DOHH2 (cell line): ENCODE data around the gene NUDT19.
A peak's percentile ranks its signal among the peaks of the same experiment; 100 is the strongest.

Source experiments
- H3F3A ChIP-seq: fragments of 200-600 bp; sonication (generic), shearing (Covaris generic); 2 replicates; pipeline ENCODE4 v1.6.0; 2016; ENCODE audit warnings: antibody characterized with exemption, mild to moderate bottlenecking; ENCODE audit not compliant: control insufficient read depth, insufficient read depth
- H3K27ac ChIP-seq: fragments of 200-600 bp; sonication (generic); 2 replicates; pipeline ENCODE4 v1.5.1; 2014; ENCODE audit warnings: low read depth, mild to moderate bottlenecking, low read length, moderate library complexity
- H3K27me3 ChIP-seq: fragments of 200-600 bp; sonication (generic); 2 replicates; pipeline ENCODE4 v1.6.1; 2014; ENCODE audit warnings: mild to moderate bottlenecking, low read length, mixed read lengths; ENCODE audit not compliant: control insufficient read depth
- H3K36me3 ChIP-seq: fragments of 200-600 bp; sonication (generic); 2 replicates; pipeline ENCODE4 v1.6.1; 2014; ENCODE audit warnings: mild to moderate bottlenecking, low read length, moderate library complexity, mixed read lengths; ENCODE audit not compliant: control insufficient read depth
- H3K4me1 ChIP-seq: fragments of 200-600 bp; sonication (generic); 2 replicates; pipeline ENCODE4 v1.6.1; 2014; ENCODE audit warnings: mild to moderate bottlenecking, low read length, mixed read lengths; ENCODE audit not compliant: control insufficient read depth
- H3K4me2 ChIP-seq: fragments of 200-600 bp; sonication (generic); 2 replicates; pipeline ENCODE4 v1.6.0; 2014; ENCODE audit warnings: mild to moderate bottlenecking, low read length, moderate library complexity
- H3K4me3 ChIP-seq: fragments of 200-600 bp; sonication (generic); 2 replicates; pipeline ENCODE4 v1.5.1; 2014; ENCODE audit warnings: mild to moderate bottlenecking, low read length, mixed read lengths
- H3K79me2 ChIP-seq: fragments of 200-600 bp; sonication (generic); 2 replicates; pipeline ENCODE4 v1.6.1; 2014; ENCODE audit warnings: mild to moderate bottlenecking, low read length, mixed read lengths; ENCODE audit not compliant: control insufficient read depth
- H3K9me2 ChIP-seq: fragments of 200-600 bp; sonication (generic); replicated peaks from 2 replicates; pipeline ENCODE4 v1.6.1; 2014; ENCODE audit warnings: mild to moderate bottlenecking, low read length, mixed read lengths; ENCODE audit not compliant: control insufficient read depth
- H3K9me3 ChIP-seq: fragments of 200-600 bp; sonication (generic); 2 replicates; pipeline ENCODE4 v1.6.1; 2014; ENCODE audit warnings: antibody characterized with exemption, low read length, mixed read lengths; ENCODE audit not compliant: control insufficient read depth, insufficient read depth
- H4K20me1 ChIP-seq: fragments of 200-600 bp; sonication (generic); 2 replicates; pipeline ENCODE4 v1.6.0; 2014; ENCODE audit warnings: low read depth, mild to moderate bottlenecking, antibody characterized with exemption, low read length, moderate library complexity; ENCODE audit not compliant: control insufficient read depth, insufficient read depth
- EZH2phosphoT487 ChIP-seq: fragments of 200-600 bp; sonication (generic); IDR thresholded peaks from 2 replicates; pipeline ENCODE4 v1.6.1; 2017; ENCODE audit warnings: borderline replicate concordance, mild to moderate bottlenecking, antibody characterized with exemption, low read length, moderate library complexity, mixed read lengths
- TF ChIP-seq, protein P1 (sequence below): fragments of 200-600 bp; sonication (generic); IDR thresholded peaks from one replicate; pipeline ENCODE4 v1.5.1; 2014; ENCODE audit warnings: antibody characterized with exemption, mild to moderate bottlenecking, low read depth, low read length; ENCODE audit not compliant: poor library complexity, severe bottlenecking

Gene NUDT19

DNA sequence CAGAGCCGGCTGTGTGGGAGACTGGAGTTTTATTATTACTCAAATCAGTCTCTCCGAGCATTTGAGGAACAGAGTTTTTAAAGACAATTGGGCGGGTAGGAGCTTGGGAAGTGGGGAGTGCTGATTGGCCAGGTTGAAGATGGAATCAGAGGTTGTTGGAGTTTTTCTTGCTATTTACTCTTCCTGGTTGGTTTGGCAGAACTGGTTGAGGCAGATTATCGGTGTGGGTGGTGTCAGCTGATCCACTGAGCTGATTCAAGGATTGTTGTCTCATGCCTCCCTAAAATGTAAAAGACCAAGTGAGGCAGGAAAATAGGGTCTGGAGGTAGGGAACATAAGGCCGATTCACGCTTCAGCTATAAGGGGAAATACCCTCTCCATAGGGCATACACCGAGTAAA is 26.7 kb downstream of the NUDT19 start:
- Histone ChIP-seq H3K4me2 (no peak overlapping the region), H3K79me2 (no peaks in the 10 kb centered on the region), H3K4me1 (no peaks in the 10 kb centered on the region), H3K27ac (no peak overlapping the region), H4K20me1 (no peaks in the 10 kb centered on the region), H3F3A (no peaks in the 10 kb centered on the region; the same call in 1 of the 2 replicates), H3K36me3 (peaks cover 5% of the 10 kb centered on the region), H3K9me3 (no peaks in the 10 kb centered on the region), H3K9me2 (no peaks in the 10 kb centered on the region), H3K27me3 (no peaks in the 10 kb centered on the region), H3K4me3 (no peak overlapping the region)
- TF ChIP-seq, protein P1, sequence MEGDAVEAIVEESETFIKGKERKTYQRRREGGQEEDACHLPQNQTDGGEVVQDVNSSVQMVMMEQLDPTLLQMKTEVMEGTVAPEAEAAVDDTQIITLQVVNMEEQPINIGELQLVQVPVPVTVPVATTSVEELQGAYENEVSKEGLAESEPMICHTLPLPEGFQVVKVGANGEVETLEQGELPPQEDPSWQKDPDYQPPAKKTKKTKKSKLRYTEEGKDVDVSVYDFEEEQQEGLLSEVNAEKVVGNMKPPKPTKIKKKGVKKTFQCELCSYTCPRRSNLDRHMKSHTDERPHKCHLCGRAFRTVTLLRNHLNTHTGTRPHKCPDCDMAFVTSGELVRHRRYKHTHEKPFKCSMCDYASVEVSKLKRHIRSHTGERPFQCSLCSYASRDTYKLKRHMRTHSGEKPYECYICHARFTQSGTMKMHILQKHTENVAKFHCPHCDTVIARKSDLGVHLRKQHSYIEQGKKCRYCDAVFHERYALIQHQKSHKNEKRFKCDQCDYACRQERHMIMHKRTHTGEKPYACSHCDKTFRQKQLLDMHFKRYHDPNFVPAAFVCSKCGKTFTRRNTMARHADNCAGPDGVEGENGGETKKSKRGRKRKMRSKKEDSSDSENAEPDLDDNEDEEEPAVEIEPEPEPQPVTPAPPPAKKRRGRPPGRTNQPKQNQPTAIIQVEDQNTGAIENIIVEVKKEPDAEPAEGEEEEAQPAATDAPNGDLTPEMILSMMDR: no peak
- no peak for TF ChIP-seq EZH2phosphoT487

DNA sequence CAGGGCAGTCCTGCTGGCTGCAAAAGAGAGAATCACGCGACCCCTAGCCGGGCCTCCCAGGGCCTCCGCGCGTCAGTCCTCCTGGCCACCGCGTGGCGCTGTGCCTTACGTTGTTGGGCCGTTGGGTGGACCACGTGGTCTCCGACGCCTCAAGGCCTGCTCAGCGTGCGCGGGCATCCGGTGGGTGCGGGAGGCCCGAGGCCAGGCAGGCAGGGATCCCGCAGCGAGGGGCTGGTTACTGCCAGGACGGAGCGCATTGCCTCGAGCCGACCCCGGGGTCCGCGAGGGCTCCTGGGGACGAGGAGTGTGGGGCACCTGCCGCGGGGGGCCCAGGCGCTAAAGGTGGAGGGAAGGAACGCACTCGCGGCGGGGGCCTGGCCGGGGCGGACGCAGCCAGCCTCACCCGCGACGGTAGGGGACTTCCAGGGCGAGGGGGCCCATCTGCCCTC is 28.0 kb downstream of the NUDT19 start, which contains the start of gene TDRD12:
TSS of gene TDRD12 (plus strand) at position 157 of the 449 bp plus-strand sequence. CDS start 306 bp downstream, outside the sequence.
- Histone ChIP-seq H3K4me1 (no peaks in the 10 kb centered on the region), H3K4me3 (no peak within 1 kb of the TSS), H3K9me3 (no peaks in the 10 kb centered on the region), H3K36me3 (no peaks in the 10 kb centered on the region), H3K79me2 (no peaks in the 10 kb centered on the region), H3K27ac (no peak within 1 kb of the TSS), H3K27me3 (no peaks in the 10 kb centered on the region), H3K4me2 (no peak within 1 kb of the TSS), H4K20me1 (no peaks in the 10 kb centered on the region), H3K9me2 (no peaks in the 10 kb centered on the region), H3F3A (no peaks in the 10 kb centered on the region; the same call in 1 of the 2 replicates)
- TF ChIP-seq, protein P1: peak; percentile 18
- no peak for TF ChIP-seq EZH2phosphoT487

DNA sequence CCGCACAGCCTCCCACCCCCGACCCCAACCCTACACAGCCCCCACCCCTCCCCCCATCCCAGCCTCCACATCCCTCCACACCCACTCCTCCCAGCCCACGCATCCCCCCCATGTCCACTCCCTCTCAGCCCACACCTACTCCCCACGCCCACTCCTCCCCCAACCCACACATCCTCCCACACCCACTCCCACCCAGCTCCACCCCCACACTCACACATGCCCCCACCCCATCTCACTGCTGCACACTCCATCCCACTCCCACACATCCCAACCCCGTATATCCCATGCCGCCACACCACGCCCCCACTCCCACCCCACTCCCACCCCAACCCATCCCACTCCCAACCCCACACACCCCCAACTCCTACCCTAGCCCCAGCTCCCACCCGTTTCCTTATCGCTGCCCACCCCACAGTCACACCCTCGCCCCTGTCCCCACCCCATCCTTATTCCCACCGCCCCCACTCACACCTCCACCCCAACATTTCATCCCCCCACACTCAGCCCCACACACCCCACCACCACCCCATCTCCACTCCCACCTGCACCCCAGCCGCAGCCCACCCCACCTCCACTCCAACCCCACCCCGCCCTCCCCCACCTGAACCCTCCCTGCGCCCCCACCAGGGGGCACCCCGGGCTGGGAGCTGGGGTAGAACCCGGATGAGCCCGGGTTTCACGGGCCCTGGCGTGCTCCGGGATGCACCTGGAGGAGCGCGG is 28.8 kb downstream of the NUDT19 start:
- Histone ChIP-seq H3K79me2 (no peaks in the 10 kb centered on the region), H3K4me2 (no peak overlapping the region), H3K9me2 (no peaks in the 10 kb centered on the region), H3K4me3 (no peak overlapping the region), H3F3A (no peaks in the 10 kb centered on the region; the same call in 1 of the 2 replicates), H3K27me3 (no peaks in the 10 kb centered on the region), H3K27ac (no peak overlapping the region), H3K36me3 (no peaks in the 10 kb centered on the region), H3K9me3 (no peaks in the 10 kb centered on the region), H3K4me1 (no peaks in the 10 kb centered on the region), H4K20me1 (no peaks in the 10 kb centered on the region)
- TF ChIP-seq, protein P1: no peak
- no peak for TF ChIP-seq EZH2phosphoT487
